Duodenal mucosa (tissue), 2 donors: ENCODE results near the gene ERGIC1.

Experiments used
- H3K27ac ChIP-seq: one replicate; pipeline ENCODE4 v1.7.0; 2013; ENCODE audit warnings: low read depth, low read length
- H3K27me3 ChIP-seq, 2 donors: one replicate each; pipeline ENCODE4 v1.7.0; 2013; ENCODE audit warnings: low read length in 2 of 2, control low read depth in 1 of 2; ENCODE audit not compliant: insufficient read depth in 2 of 2, control insufficient read depth in 1 of 2
- H3K36me3 ChIP-seq, 2 donors: one replicate each; pipeline ENCODE4 v1.7.0; 2013; ENCODE audit warnings: low read length in 2 of 2, control low read depth in 1 of 2; ENCODE audit not compliant: insufficient read depth in 2 of 2, control insufficient read depth in 1 of 2
- H3K4me1 ChIP-seq, 2 donors: one replicate each; pipeline ENCODE4 v1.7.0; 2013; ENCODE audit warnings: low read length in 2 of 2, control low read depth in 1 of 2; ENCODE audit not compliant: insufficient read depth in 2 of 2, control insufficient read depth in 1 of 2
- H3K4me3 ChIP-seq, 2 donors: one replicate each; pipeline ENCODE4 v1.7.0; 2013; ENCODE audit warnings: low read length in 2 of 2, low read depth in 1 of 2
- H3K9ac ChIP-seq, 2 donors: one replicate each; pipeline ENCODE4 v1.7.0; 2013; ENCODE audit warnings: low read length in 2 of 2, low read depth in 1 of 2
- H3K9me3 ChIP-seq, 2 donors: one replicate each; pipeline ENCODE4 v1.7.0; 2013; ENCODE audit warnings: low read length in 2 of 2, control low read depth in 1 of 2; ENCODE audit not compliant: control insufficient read depth in 1 of 2

Gene ERGIC1

DNA sequence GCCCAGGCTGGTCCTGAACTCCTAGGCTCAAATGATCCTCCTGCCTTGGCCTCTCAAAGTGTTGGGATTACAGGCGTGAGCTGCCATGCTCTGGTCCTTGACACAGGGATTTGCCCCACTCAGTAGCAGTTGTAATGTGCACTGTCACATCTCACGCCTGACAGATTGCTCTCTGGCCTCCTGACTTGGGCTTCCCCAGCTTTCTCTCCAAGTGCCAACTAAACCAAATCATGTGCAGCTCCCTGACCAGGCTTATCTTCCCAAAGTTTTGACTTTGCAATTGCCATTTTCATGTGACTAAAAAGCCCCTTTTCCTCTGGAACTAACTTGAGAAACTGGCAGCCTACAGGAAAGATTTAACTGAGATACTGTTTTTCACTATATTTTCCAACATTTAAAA, 135.9 kb downstream of the ERGIC1 start:
- Histone ChIP-seq H3K9me3 (no peaks in the 10 kb centered on the region), H3K36me3 (peaks cover 4 to 29% of the 10 kb centered on the region in 2 donors)

DNA sequence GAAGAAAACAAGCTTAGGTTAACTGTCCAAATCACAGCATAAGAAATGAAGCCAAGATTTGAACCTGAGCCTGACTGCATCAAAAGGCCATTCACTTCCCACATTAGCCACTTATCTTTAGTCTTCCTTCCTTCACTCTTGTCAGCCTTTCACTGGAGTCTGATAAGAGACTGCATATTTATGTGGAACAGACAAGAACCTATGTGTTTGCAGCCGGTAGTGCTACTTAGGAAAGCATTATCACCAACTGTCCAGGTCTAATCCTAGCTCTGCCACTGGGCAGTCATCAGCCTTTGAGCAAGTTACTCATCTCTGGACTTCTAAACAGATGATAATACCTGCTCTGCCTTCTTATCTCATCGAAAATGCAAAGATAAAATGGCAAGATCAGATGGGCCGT, 137.4 kb downstream of the ERGIC1 start:
- no peaks in the 10 kb centered on the region for H3K9me3 ChIP-seq
- H3K27me3 ChIP-seq: no peaks in the 10 kb centered on the region
- no peak overlapping the region for H3K4me3 ChIP-seq
- no peak overlapping the region for H3K27ac ChIP-seq
- H3K4me1 ChIP-seq: no peaks in the 10 kb centered on the region
- H3K36me3 ChIP-seq: peaks cover 4 to 20% of the 10 kb centered on the region in 2 donors
- H3K9ac ChIP-seq: no peak overlapping the region

More for the DNA sequence above, 135.9 kb downstream of the ERGIC1 start:
- no peaks in the 10 kb centered on the region for H3K4me1 ChIP-seq
- no peaks in the 10 kb centered on the region for H3K27me3 ChIP-seq
- no peak overlapping the region for H3K4me3 ChIP-seq
- no peak overlapping the region for H3K27ac ChIP-seq
- H3K9ac ChIP-seq: no peak overlapping the region

DNA sequence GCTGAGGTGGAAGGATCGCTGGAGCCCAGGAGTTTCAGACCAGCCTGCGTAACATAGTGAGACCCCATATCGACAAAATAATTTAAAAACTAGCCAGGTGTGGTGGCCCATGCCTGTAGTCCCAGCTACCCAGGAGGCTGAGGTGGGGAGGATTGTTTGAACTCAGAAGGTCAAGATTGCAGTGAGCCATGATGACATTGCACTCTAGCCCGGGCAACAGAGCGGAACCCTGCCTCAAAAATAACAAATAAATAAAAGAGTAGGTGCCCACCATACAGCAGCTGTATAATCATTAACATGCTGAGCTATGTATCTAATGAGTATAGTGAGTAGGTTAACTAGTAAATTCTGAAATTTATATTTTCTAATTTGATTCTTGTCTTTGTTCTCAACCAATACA, 138.5 kb downstream of the ERGIC1 start:
- Histone ChIP-seq H3K9me3 (no peaks in the 10 kb centered on the region), H3K4me1 (no peaks in the 10 kb centered on the region), H3K36me3 (peaks cover 4 to 20% of the 10 kb centered on the region in 2 donors), H3K27ac (no peak overlapping the region), H3K27me3 (no peaks in the 10 kb centered on the region), H3K9ac (no peak overlapping the region), H3K4me3 (no peak overlapping the region)

DNA sequence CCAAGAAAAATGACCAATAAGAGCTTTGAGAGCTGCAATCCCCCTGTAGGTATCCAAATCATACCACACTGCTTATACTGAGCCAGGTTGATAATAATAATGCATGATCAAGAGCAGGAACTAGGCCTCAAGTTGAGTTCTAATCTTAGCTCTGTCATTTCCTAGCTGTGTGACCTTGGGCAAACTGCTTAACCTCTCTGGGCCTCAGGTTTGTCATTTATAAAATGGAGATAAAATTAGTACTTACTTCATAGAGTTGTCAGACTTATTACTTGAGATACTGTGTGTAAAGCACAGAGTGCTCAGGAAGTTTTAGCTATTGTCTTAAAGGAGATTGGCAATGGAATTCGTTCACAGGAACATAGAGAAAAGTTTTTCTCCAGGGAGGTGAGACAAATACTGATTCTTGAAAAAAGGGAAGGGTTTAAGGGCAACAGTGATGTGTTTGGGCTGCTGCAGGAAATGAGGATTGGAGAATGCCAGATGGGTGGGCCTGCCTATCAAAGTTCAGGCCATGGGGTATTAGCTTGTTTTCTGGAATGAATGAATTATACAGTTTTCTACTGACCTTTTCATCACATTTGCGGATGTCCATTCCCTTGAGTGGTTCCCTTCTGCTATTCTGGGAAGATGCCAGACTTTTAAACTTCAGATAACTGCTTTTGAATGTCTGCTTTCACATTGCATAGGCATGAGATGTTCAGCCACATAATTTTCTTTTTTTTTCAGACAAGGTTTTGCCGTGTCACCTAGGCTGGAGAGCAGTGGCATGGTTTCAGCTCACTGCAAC, 139.3 kb downstream of the ERGIC1 start:
- Histone ChIP-seq H3K4me1 (no peaks in the 10 kb centered on the region), H3K9me3 (no peaks in the 10 kb centered on the region)

DNA sequence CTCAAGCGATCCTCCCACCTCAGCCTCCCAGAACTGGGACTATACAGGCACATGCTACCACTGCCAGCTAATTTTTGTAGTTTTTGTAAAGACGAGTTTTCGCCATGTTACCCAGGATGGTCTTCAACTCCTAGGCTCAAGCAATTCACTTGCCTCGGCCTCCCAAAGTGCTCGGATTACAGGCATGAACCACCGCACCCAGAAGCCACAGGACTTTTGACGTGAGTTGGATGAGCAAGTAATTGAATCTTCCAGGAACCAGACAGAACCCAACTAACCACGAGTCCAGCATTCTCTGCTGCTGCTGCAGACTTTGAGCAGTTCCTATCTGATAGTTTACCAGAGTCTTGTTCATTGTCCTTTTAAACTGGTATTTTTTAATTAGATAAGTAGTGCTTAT, 139.9 kb downstream of the ERGIC1 start:
- Histone ChIP-seq H3K36me3 (peaks cover 3 to 12% of the 10 kb centered on the region in 2 donors), H3K9me3 (no peaks in the 10 kb centered on the region), H3K4me1 (no peaks in the 10 kb centered on the region), H3K9ac (no peak overlapping the region), H3K27ac (no peak overlapping the region), H3K27me3 (no peaks in the 10 kb centered on the region), H3K4me3 (no peak overlapping the region)

More for the DNA sequence above, 139.3 kb downstream of the ERGIC1 start:
- no peak overlapping the region for H3K9ac ChIP-seq
- H3K36me3 ChIP-seq: peaks cover 4 to 15% of the 10 kb centered on the region in 2 donors
- H3K4me3 ChIP-seq: no peak overlapping the region
- no peaks in the 10 kb centered on the region for H3K27me3 ChIP-seq
- H3K27ac ChIP-seq: no peak overlapping the region

DNA sequence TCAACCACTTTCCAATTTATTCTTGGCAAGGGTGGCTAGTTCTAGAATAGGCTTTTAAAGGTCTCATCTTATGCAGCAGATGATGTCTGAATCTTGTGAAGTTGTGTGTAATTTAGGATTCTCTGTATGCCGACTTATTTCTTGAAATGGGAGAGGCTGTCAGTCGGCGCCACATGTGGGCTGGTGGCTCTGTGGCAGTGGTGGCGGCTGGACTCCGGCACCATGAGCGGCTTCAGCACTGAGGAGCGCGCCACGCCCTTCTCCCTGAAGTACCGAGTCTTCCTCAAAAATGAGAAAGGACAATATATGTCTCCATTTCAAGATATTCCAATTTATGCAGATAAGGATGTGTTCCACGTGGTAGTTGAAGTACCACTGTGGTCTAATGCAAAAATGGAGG, 141.2 kb downstream of the ERGIC1 start:
- H3K4me1 ChIP-seq: no peaks in the 10 kb centered on the region
- H3K9ac ChIP-seq: no peak overlapping the region
- peaks cover 0 to under 1% of the 10 kb centered on the region in 2 donors for H3K36me3 ChIP-seq
- no peak overlapping the region for H3K27ac ChIP-seq
- H3K4me3 ChIP-seq: no peak overlapping the region
- H3K27me3 ChIP-seq: no peaks in the 10 kb centered on the region
- H3K9me3 ChIP-seq: no peaks in the 10 kb centered on the region

DNA sequence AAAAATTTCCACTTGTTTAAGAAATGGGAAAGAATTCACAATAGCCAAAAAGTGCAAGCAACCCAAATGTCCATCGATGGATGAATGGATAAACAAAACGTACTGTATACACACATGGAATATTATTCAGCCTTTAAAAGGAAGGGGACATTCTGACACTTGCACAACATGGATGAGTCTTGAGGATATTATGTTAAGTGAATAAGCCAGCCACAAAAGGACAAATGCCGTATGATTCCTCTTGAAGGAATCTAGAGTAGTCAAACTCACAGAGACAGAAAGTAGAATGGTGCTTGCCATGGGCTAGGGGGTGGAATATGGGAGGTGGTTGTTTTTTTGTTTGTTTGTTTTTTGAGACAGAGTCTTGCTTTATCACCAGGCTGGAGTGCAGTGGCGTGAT, 145.7 kb downstream of the ERGIC1 start:
- Histone ChIP-seq H3K9me3 (no peaks in the 10 kb centered on the region), H3K9ac (no peak overlapping the region), H3K36me3 (no peaks in the 10 kb centered on the region), H3K4me1 (peaks cover 0 to 3% of the 10 kb centered on the region in 2 donors), H3K27ac (no peak overlapping the region), H3K4me3 (no peak overlapping the region), H3K27me3 (no peaks in the 10 kb centered on the region)

DNA sequence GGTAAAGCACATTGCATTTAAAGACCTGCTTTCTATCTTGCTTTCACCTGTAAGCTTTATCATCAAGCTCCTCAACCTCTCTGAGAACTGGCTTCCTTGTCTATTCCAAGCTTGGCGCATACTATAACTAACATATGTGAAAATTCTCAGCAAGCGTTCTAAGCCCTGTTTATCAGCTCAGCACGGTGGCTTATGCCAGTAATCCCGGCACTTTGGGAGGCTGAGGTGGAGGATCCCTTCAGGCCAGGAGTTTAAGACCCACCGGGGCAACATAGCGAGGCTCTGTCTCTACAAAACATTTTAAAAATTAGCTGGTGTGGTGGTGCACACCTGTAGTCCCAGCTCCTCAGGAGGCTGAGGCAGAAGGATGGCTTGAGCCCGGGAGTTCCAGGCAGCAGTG, 147.9 kb downstream of the ERGIC1 start:
- H3K4me1 ChIP-seq: peaks cover 9 to 13% of the 10 kb centered on the region in 2 donors
- no peaks in the 10 kb centered on the region for H3K27me3 ChIP-seq
- peaks cover 0 to 4% of the 10 kb centered on the region in 2 donors for H3K36me3 ChIP-seq
- H3K9me3 ChIP-seq: no peaks in the 10 kb centered on the region
- no peak overlapping the region for H3K9ac ChIP-seq
- no peak overlapping the region for H3K4me3 ChIP-seq
- no peak overlapping the region for H3K27ac ChIP-seq

DNA sequence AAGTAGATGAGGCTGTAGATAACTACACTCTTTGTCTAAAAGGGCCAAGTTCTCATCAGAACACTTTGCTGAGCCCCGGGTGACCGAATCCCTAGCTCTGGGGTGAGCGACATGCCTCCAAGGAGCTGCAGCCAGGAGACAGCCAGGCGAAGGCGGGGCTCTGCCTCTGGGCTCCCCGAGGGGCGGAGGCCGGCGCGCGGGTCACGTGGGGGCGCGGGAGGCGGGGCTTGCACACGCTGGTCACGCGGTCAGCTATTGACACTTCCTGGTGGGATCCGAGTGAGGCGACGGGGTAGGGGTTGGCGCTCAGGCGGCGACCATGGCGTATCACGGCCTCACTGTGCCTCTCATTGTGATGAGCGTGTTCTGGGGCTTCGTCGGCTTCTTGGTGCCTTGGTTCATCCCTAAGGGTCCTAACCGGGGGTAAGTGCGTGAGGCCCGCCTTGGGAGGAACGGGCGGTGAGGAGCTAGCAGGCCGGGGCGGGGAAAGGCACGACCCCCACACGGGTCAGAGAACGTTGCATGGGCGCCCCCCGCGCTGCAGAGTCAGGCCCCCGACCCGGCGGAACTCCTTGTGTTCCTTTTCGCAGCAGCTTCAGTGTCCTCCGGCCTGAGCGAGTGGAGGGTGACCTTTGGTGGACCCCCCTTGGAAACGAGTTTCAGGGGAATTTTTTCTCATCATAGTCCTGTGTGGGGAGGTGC, 149.6 kb downstream of the ERGIC1 start, which contains the start of gene ATP6V0E1:
TSS of gene ATP6V0E1 (plus strand) at position 230 of the 702 bp plus-strand sequence. CDS start at position 320, 90 bp downstream.
- peak within 1 kb of the TSS; percentile 94 for H3K27ac ChIP-seq
- no peaks in the 10 kb centered on the region for H3K27me3 ChIP-seq
- peaks cover 0 to 13% of the 10 kb centered on the region in 2 donors for H3K36me3 ChIP-seq
- peaks cover 9 to 13% of the 10 kb centered on the region in 2 donors for H3K4me1 ChIP-seq
- peak within 1 kb of the TSS; percentile 91 to 99 for H3K9ac ChIP-seq
- peak within 1 kb of the TSS; percentile 87 to 100 for H3K4me3 ChIP-seq
- no peaks in the 10 kb centered on the region for H3K9me3 ChIP-seq

DNA sequence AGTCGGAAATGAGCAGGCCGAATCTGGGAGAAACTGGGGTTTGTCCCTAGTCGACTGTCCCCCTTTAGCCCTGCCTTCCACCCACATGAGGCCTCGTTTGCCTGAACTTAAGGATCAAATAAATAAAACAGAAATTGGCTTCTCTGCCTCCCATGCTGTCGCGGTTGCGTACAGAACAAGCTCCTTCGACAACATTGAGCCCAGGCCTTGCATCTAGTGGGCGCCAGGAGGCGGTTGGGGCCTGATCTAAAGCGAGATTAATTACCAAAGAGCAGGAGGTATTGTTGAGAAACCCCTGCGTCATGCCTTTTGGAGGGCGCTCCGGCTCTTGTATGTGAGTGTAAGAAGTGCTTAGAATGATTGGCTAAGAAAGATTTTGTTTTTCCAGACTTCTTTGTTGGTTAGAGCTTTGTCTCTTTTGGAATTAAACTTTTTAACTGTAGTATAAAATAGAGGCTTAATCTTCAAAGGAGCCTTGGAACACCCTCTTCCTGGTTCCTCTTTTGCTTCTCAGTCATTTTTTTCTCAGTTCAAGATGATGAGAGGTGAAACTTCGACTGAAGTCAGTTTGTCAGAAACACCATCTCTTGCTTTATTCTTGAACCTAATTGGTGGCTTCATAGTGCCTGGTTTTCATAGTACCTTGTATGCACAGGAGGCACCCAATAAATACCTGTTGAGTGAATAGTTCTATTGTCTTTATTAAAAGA, 150.3 kb downstream of the ERGIC1 start:
- H3K36me3 ChIP-seq: peaks cover 0 to 13% of the 10 kb centered on the region in 2 donors
- no peaks in the 10 kb centered on the region for H3K9me3 ChIP-seq
- peak overlapping the region; percentile 94 for H3K27ac ChIP-seq
- peak overlapping the region; percentile 91 to 99 for H3K9ac ChIP-seq
- peaks cover 9 to 13% of the 10 kb centered on the region in 2 donors for H3K4me1 ChIP-seq
- no peaks in the 10 kb centered on the region for H3K27me3 ChIP-seq
- peak overlapping the region; percentile 87 to 100 for H3K4me3 ChIP-seq
